Stimulated activated naive CD8-positive, alpha-beta T cell treated with anti-CD3 and anti-CD28 coated beads, Interleukin-15, Interleukin-2, amounts not matched to agents 100 U/mL and 50 U/mL, for 24 hours (primary cell): Measurements from ENCODE around the gene CNTN5.

Source experiments
- ATAC-seq: fragments of 150-1000 bp; cut with Tn5 transposase; one replicate; pipeline ENCODE4 v1.10.0; 2021
- DNase-seq: peaks from one replicate; pipeline ENCODE4 v3.0.0; 2021

The CNTN5 gene

DNA sequence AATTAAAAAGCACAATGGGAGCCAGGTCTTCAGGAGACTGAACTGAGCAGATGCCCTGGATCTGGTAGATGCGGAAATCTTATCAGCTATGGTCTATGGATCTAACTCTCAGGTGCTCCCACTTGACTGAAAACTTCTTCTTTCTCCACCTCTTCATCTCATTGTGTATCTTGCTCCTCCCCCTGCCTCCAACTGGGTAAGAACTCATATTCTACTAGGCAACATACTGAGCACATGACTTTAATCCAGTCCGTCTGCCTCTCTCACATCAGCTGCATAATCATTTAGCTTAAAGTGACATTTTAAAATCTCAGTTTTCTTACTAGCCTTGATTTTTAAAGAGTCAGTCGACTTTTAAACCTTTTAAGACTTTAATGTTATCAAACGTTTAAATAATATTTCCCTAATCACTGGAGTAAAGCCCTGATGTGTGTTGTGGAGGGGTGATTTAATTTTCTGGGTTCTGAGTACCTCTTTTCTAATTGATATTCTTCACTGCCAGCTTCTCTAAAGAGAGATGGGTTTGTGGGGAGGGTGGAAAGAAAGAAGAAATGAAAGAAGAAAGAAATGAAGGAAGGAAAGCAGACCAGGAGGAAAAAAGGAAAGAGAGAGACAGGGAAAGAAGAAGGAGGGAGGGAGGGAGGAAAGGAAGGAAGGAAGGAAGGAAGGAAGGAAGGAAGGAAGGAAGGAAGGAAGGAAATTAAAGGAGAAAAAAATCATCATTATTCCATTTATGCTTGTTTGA lies 1073.5 kb downstream of the CNTN5 start:
- ATAC-seq = no peak

DNA sequence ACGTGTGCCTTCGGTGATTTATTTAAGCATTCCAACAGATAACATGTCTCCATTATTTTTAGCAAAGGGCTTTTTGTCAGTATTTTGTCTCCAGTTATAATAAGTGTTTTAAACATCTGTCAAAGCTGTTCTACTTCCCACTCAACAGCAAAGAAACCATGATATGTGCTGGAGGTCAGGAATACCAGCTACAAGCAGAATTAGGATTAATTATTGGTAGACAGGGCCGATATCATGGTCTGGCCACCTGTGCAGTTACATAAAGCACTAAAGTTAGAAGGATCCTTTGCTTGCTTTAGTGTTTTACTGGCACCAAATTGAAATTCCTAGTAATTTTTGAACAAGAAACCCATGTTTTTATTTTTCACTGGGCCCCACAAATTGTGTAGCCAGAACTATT lies 1075.1 kb downstream of the CNTN5 start:
- ATAC-seq (no peak), DNase-seq (no peak)

More for the DNA sequence above, 1073.5 kb downstream of the CNTN5 start:
- no peak for DNase-seq

DNA sequence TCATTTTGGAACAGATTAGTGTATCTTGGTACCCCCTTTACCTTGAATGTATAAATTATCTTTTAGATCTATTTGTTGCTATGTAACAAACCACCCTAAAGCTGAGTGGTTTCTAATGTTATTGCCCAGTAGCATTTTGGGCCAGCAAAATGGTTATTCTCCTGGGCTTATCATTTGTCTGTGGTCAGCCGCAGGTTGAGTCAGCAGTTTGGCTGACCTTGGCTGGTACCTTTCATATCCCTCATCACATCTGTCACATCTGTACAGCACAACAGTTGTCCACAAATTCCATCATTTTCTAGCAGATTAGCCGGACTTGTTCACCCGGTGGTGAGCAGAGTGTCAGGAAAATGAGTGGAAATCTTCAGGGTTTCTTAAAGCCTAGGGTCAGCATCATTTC lies 1077.8 kb downstream of the CNTN5 start:
- ATAC-seq = no peak

DNA sequence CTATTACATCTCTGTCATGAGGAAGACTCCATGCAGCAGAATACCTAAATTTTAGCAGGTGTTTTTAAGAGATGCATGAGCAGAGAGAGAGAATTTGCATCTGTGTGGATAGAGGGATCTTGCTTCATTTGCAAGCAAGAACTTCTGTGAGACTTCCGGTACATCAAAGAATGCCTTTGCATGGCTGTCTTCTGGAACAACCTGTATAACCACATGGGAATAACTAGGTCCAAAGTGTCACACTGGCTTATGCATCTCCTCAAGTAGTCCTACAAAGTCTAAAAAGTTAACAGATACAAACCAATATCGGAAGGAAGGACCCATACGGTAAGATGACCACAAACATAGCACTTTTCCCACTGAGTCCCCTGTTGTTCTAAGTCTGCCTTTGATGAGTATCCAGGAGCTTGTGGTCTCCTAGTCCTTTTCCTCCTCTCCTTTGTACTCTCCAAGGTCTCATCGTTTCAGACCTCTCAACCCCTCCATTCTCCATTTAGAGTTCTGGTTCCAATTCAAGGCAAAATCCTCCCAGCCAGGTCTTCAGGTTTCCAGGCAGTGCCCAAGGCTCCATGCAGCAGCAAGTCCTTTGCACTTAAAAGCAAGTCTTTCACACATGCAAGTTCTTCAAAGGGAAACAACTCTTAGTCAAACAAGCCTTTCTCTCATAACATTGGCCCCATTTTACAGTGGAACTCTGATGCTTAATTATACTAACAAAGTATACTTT lies 1084.7 kb downstream of the CNTN5 start:
- no peak for ATAC-seq

More for the DNA sequence above, 1077.8 kb downstream of the CNTN5 start:
- DNase-seq = no peak

DNA sequence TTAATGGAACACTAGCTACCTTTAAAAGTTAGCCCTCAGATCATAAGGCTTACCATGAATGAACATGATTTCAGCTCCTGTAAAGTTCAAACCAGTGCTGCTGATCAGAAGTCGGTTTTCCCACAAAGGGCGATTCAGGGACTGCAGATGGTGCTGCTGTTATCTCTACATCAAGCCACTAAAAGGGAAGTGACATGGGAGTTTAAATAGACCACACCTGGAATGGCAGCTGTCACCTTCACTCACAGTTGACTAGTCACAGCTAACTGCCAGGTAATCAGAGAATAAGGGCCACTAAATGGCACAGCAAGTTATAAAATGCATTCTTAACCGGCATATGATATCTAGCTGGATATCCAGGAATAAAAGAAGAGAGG lies 1085.2 kb downstream of the CNTN5 start:
- ATAC-seq (no peak), DNase-seq (no peak)

More for the DNA sequence above, 1084.7 kb downstream of the CNTN5 start:
- DNase-seq = no peak

DNA sequence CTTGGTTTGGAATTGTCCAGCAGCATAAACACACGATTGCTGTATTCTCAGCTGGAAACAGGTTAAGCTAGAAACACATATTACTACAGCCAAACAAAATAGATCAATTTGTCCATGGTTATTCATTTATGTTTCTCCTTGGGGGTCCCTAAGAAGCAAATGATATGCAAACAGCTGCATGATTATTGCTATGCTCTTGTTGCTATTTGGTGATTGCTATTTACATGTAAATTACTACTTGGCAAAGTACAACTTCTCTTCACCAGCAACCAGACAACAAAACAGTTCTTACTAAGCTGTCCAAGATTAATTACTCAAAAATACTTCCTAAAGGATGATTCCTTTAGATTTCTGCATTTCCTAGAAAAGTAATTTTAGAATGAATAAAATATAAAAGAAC lies 1098.4 kb downstream of the CNTN5 start:
- ATAC-seq (no peak), DNase-seq (no peak)

DNA sequence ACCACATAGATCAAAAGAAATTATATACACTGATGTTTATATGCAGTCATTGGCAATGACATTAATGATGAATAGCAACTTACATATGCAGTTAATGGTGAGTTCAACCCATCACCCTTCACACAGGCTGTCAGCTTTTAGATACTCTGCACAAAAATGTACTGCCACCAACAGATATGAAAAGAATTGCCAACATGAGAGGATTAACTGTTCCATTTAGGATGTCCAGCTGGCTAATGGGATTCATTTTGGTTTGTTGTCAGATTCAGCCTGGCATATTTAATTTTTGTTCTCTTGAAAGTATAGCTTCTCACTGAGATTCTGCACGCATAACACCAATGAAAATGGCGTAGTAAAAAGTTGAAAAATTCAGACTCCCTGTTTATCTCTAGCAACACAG lies 1112.4 kb downstream of the CNTN5 start:
- ATAC-seq = no peak
- DNase-seq = no peak

DNA sequence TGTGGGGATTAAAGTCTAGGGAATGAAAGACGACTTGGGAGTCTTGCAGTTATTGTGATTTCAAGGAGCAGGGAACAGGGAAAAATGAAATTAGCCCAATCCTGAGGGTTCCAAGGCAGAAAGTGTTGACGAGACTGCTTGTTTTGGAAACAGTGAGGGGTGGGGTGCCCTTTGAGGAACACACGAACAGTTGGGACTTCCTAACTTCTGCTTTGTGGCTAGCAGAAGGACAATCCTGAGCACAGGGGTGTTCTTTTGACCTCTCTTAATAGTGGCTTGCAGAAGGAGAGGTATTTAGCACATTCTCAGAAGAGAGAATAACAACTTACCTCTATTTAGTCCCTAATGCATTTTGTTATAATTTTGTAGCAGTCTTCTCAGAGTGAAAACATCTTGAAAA lies 1120.5 kb downstream of the CNTN5 start:
- no peak for ATAC-seq
- no peak for DNase-seq

DNA sequence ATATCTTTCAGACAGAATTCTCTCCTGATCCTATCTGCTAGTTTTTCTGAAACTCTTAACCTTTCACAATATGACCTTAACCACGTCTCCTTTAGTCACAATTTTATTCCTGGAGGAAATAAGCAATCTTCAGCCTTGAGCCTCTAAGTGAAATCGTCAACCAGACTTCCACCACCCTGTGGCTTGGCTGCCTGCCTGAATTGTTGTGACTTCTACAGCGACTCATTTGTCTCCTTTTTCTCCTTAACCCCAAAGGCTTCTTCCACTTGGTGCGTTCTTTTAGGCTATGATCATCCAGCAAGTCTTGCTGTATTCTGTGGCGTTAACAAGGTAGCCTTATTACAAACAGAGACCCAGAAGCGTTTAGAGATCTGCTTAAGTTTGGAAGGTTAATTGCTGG lies 1131.2 kb downstream of the CNTN5 start:
- DNase-seq (no peak), ATAC-seq (no peak)

DNA sequence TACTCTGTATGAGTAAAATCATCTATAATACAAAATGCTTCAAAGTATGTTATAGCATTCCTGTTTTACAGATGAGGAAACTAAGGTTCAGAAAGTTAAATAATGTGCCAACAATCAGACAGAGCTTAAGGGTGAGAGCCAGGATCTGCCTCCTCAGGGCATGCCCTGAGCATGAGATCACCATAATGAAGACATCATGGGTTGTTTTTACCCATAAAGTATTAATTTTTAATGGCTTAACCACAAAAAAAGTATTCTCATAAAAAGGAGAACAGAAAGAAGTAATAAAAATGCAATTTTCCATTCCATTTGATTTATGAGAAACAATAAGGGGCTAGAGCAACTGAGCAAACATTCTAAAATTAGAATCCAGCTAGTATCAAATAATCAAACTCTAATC lies 1132.0 kb downstream of the CNTN5 start:
- DNase-seq (no peak), ATAC-seq (no peak)

DNA sequence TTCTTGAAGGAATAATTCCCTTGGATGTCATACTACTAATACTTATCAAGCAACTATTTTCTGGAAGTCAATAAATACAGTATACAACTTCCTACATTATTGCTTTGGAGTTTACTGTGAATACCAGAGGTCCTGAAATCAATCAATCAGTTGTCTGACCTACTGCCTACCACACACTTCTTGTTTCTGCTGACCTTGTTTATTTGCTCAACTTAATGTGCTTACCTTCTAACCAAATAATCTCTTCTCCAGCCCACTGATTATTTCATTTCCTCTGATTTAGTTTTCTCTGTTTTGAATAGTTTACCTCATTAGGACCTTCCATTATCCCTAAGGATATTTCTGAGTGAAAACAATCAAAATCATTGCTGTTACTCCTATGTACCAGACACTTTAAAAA lies 1142.7 kb downstream of the CNTN5 start:
- ATAC-seq = no peak

DNA sequence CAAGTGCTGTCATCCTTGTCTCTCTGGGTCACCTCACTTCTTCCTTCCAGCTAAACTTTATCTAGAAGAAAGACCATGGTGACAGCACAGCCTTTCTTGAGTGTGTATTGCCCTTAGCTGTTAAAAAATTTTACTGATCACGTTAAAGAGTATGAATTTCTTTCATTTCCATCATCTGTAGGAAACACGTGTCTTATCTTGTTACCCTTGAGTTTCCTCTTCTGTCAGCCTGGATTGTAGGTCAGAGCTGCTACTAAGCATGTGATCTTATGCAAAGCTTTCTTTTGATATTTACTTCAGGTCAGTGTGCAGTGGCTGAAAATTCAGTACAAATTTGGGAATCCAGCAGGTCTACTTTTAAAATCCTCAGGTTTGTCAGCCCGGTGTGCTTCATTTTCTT lies 1154.1 kb downstream of the CNTN5 start:
- DNase-seq = no peak
- no peak for ATAC-seq

More for the DNA sequence above, 1142.7 kb downstream of the CNTN5 start:
- no peak for DNase-seq

DNA sequence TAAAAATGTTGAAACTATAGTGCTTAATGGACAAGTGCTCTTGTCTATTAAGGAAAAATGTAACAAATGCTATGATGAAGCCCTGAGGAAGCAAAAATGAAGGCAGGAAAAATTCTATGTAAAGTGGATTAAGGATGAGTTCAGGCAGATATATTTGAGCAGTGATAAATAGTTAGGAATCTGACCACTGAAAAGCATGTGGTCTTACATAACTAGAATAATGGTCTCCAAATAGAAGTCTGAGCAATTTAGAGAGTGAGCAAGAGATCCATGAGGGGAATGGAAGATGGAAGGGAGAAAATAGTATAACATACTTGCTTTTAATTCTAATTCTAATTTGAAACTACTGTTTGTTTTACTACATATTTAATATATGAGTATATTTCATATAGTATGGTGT lies 1155.7 kb downstream of the CNTN5 start:
- no peak for ATAC-seq
- no peak for DNase-seq

DNA sequence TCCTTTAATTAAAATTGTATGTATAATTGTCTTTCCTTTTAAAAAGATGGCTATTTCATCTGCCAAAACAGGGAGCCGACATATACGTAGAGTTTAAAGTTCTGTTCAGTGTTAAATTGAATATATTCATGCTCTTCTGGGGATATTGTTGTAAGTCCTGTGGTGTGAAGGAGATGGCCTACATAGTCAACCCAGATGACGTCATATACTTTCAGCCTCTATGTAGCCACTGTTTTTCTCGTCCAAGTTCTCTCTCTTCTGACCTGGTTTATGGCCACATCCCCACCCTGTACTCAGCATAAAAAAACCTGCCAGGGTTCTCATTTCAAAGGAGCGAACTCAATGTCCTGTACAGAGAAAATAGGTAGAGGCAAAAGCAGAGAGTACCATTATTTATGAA lies 1156.9 kb downstream of the CNTN5 start:
- ATAC-seq (no peak), DNase-seq (no peak)

DNA sequence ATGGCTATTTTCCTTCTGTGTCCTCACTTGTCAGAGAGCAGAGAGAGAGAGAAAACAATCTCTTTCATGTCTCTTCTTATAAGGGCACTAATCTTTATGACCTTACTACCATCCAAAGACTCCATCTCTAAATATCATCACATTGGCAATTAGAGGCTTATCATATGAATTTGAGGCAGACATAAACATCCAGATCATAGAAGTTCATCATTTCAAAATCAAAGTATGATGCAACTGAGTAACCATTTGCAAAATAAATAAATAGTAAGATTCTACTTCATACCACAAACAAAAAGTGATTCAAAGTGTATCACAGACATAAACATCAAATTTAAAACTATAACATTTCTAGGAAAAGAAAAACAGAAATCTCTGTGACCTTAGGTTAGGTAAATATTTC lies 1161.6 kb downstream of the CNTN5 start:
- ATAC-seq = no peak
- DNase-seq = no peak

DNA sequence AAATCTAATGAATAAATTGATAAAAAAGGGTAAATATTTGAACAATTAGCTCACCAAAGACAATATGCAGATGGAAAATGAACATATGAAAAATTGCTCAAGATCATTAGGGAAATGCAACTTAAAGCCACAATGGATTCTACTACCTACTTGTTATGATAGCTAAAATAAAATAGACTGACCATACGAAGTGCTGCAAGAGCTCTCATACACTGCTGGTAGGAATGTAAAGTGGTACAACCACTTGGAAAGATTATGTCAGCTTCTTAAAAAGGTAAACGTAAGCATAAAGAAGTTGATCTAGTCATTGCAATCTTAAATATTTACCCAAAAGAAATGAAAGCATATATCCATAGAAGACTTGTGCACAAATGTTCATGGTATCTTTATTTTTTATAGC lies 1162.2 kb downstream of the CNTN5 start:
- DNase-seq (no peak), ATAC-seq (no peak)

DNA sequence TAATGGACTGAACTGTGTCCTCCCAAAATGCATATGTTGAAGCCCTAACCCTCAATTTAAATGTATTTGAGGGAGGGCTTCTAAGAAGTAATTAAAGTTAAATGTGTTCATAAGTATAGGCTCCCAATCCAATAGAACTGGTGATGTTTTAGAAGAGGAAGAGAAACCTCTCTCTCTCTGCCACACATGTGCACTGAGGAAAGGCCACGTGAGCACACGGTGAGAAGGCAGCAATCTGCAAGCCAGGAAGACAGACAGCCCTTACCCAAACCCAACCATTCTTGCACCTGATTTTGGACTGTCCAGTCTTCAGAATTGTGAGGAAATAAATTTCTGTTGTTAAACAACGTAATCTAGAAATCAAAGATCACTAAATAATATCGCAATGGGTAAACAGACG lies 1164.8 kb downstream of the CNTN5 start:
- ATAC-seq (no peak), DNase-seq (no peak)

DNA sequence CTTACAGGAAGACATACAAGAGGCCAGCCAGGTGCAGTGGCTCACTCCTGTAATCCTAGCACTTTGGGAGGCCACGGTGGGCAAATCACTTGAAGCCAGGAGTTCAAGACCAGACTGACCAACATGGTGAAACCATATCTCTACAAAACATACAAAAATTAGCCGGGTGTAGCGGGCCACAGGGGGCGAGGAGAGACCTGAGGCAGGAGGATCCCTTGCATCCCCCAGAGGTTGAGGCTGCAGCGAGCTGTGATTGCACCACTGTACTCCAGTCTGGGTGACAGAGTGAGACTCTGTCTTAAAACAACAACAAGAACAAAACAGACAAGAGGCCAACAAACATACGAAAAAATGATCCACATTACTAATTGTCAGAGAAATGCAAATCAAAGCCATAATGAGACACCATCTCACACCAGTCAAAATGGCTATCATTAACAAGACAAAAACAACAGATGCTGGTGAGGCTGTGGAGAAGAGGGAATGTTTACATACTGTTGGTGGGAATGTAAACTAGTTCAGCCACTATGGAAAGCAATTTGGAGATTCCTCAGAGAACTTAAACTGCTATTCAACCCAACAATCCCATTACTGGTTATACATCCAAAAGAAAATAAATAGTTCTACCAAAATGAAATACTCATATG lies 1167.5 kb downstream of the CNTN5 start:
- DNase-seq (no peak), ATAC-seq (no peak)

DNA sequence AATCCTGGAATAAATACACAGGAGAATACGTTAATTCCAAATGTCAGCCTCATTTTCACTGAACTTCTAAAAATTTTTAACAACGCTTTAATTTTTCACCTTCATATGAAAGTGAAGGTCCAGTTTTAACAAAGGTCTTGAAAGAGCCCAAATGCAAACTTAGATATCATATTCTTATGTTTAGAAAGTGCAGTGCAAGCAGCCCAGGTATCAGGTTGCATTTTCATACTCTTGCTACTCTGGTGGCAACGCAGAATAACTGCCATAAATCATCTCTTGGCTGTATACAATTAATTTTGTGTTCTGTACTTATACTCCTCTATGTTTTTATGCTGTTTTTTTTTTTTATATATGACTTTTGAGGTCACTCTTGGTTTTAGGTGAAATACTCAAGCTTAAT lies 1169.6 kb downstream of the CNTN5 start:
- ATAC-seq (no peak), DNase-seq (no peak)

DNA sequence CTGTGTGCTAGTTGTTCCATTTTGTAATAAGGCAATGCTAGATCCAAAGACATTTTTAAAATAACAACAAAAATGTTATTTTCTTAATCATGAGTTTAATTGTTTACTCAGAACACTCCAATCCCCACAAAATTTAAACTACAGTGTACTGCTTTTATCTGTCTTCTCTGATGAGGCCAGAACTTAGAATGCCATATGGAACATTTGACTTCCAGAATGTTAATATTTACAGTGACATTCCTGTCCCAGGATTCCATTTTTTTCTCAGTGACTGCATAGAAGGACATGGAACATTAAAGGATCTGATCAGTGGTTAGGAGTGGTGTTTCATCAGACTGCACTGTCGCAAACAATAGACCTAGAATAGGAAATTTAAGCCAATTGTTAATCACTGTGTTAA lies 1171.4 kb downstream of the CNTN5 start:
- DNase-seq = no peak
- ATAC-seq = no peak

DNA sequence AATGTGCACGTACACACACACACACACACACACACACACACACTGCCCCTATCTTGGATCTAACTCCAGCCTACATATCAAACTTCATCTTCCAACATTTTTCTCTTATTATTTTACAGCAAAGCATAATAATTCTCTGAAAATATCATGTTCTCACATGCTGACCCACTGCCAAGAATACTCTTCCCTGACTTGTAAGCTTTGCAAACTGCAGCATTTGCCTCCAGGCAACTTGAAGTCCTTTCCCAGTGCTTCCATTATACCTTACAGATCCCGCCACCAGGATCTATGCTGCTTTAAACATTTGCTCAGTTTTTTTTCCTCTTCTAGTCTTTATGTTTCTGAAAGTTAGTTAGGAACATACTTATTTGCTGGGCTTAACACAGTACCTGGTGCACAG lies 1183.0 kb downstream of the CNTN5 start:
- ATAC-seq = no peak
- no peak for DNase-seq

DNA sequence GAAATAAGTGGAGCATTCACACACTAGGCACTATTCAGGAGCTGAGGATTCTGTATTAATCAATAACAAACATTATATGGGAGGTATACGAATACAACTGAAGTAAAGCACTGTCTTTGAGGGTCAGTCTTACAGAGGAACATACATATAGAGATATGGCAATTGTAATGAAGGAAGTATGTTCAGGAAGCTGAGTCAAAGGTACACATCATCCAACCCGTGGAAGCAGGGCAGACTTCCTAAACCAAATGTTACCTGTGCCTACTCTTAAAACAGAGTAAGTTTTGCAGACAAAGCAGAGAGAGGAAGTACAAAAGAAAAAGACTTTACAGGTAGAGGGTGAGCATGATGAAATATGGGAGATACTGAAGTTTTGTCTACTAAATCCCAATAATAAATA lies 1185.2 kb downstream of the CNTN5 start:
- no peak for DNase-seq
- no peak for ATAC-seq

DNA sequence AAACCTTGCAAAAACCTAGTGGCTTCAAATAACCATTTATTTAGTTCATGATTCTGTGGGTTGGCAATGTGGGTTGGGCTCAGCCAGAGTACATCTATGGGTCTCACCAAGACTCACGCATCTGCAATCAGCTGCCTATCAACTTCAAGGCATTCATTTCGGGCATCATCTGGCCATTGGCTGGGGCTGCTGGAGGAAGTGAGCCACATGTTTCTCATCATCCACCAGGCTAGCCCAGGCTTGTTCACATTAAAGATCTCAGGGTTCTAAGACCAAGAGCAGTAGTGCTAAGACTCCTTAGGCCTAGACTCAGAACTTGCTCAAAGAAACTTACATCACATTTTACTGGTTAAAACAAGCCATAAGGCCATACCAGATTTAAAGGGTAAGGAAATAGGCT lies 1187.5 kb downstream of the CNTN5 start:
- ATAC-seq (no peak), DNase-seq (no peak)

DNA sequence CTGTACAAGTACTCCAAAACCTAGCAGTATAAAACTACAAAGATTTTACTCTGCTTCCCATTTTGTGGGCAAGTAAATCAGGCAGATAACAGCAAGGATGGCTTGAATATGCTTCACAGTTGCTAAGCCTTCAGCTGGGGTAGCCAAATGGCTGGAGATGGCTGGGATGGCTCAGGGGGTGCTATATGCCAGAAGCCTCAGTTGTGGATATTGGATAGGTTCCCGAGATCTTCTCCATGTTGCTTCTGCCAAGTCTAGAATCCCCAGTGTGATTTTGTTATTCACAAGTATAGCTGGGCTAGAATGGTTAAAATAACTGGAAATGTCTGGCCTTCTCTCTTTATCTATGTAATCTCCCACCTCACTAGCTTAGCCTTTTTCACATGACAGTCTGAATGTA lies 1194.0 kb downstream of the CNTN5 start:
- ATAC-seq (no peak), DNase-seq (no peak)
